ENCODE measurements around the gene RUNX3. TPM values are rescaled to one million over a fixed set of nuclear protein-coding genes. Genes with fewer than 3 reads are reported as not detected.

The RUNX3 gene
- total RNA-seq, 1 experiment from 2014 or later = 1.5 TPM

DNA sequence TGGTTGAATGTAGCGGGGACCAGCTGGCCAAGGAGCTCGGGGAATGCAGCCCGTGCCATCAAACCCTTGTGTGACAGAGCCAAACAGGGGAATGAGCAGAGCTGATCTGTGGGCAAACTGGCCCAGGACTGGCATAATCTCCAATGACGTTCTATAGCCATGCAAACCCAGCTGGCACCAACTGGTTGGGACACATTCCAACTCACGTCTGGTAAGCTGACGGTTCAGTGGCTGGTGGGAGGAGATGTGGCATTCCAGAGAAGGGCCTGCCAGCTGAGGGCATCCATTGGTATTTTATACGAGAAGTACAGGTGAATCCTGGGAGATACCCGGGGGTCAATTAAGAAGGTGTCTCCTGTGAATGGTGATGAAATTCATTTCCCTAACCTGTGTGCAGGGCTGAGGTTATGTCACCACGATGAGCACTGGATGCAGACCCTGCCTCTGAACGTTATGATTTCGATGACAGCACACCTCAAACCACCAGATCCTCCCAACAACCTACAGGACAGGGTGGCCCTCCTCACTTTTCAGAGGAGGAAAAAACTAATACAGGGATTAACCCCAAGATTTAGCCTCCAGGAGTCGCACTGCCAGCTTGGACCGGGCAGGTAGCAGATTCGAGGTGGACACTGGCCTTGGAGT, 39.0 kb upstream of the RUNX3 start (continued):
- TF ChIP-seq, protein P1, sequence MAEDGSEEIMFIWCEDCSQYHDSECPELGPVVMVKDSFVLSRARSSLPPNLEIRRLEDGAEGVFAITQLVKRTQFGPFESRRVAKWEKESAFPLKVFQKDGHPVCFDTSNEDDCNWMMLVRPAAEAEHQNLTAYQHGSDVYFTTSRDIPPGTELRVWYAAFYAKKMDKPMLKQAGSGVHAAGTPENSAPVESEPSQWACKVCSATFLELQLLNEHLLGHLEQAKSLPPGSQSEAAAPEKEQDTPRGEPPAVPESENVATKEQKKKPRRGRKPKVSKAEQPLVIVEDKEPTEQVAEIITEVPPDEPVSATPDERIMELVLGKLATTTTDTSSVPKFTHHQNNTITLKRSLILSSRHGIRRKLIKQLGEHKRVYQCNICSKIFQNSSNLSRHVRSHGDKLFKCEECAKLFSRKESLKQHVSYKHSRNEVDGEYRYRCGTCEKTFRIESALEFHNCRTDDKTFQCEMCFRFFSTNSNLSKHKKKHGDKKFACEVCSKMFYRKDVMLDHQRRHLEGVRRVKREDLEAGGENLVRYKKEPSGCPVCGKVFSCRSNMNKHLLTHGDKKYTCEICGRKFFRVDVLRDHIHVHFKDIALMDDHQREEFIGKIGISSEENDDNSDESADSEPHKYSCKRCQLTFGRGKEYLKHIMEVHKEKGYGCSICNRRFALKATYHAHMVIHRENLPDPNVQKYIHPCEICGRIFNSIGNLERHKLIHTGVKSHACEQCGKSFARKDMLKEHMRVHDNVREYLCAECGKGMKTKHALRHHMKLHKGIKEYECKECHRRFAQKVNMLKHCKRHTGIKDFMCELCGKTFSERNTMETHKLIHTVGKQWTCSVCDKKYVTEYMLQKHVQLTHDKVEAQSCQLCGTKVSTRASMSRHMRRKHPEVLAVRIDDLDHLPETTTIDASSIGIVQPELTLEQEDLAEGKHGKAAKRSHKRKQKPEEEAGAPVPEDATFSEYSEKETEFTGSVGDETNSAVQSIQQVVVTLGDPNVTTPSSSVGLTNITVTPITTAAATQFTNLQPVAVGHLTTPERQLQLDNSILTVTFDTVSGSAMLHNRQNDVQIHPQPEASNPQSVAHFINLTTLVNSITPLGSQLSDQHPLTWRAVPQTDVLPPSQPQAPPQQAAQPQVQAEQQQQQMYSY (CRISPR knock-in tag; IDR thresholded peaks at IDR 0.05) = no peak
- no peak for TF ChIP-seq NR2C2 (CRISPR knock-in tag; IDR thresholded peaks at IDR 0.05)
- no peak for TF ChIP-seq ZNF138 (CRISPR knock-in tag; conservative IDR thresholded peaks at IDR 0.05)
- no peak for TF ChIP-seq JUN (CRISPR knock-in tag; IDR thresholded peaks at IDR 0.05)
- no peak for TF ChIP-seq TEAD1 (CRISPR knock-in tag; IDR thresholded peaks at IDR 0.05)
- no peak for TF ChIP-seq HMGA2 (CRISPR knock-in tag; IDR thresholded peaks at IDR 0.05)
- TF ChIP-seq, protein P2, sequence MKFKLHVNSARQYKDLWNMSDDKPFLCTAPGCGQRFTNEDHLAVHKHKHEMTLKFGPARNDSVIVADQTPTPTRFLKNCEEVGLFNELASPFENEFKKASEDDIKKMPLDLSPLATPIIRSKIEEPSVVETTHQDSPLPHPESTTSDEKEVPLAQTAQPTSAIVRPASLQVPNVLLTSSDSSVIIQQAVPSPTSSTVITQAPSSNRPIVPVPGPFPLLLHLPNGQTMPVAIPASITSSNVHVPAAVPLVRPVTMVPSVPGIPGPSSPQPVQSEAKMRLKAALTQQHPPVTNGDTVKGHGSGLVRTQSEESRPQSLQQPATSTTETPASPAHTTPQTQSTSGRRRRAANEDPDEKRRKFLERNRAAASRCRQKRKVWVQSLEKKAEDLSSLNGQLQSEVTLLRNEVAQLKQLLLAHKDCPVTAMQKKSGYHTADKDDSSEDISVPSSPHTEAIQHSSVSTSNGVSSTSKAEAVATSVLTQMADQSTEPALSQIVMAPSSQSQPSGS (CRISPR knock-in tag; IDR thresholded peaks at IDR 0.05; ENCODE audit: borderline replicate concordance, low read depth) = no peak

DNA sequence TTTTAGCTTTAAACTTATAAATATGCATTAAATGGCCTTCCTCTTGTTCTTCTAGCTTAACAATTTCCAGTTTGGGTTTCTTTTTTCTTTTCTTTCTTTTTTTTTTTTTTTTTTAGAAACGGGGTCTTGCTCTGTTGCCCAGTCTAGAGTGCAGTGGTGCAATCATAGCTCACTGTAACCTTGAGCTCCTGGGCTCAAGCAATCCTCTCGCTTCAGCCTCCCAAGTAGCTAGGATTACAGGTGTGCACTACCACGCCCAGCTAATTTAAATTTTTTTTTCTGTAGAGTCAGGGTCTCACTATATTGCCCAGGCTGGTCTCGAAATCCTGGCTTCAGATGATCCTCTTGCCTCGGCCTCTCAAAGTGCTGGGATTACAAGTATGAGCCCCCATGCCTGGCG, 37.9 kb upstream of the RUNX3 start:
- TF ChIP-seq SOX15 (CRISPR knock-in tag; IDR thresholded peaks at IDR 0.05) (no peak), ZNF121 (CRISPR knock-in tag; IDR thresholded peaks at IDR 0.05) (0 out of 2 replicates have a peak, but pooled peaks have one; percentile 46)
- DNase-seq (ENCODE audit: low spot score) (no peak), ATAC-seq (no peak)
- H3K36me3 Mint-ChIP-seq = no peaks in the 10 kb centered on the region
- ChIA-PET CTCF (interaction anchor here (1.4 to 2.7 kb wide), 2 partner anchors 36 to 120 kb away, joined by 3 to 9 read pairs; no protein-coding TSS in a partner anchor), POLR2A (no interaction called here)
- no peak overlapping the region for H3K4me3 Mint-ChIP-seq
- H3K9me3 Mint-ChIP-seq = no peaks in the 10 kb centered on the region
- no peak overlapping the region for H3K27ac Mint-ChIP-seq
- H3K4me1 Mint-ChIP-seq = peaks cover 32% of the 10 kb centered on the region
- H3K27me3 Mint-ChIP-seq (ENCODE audit: low read depth) = peaks cover 3% of the 10 kb centered on the region; the same call in 1 of the 2 replicates

DNA sequence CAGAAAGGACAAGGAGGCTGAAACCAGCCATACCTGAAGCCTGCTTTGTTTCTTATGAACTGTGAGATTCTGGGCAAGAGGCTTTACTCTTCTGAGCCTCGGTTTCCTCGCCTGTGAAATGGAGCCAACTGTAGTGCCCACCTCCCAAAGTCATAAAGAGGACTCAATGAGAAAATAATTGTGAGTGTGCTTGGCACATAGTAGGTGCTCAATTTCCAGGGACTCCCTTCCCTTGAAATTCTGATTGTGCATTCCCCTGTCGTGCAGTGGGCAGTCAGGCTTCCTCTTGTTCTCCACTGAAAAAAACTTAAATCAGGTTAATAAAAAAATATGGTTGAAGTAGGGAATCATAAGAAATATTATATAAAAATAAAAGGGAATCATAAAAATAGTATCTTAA, 37.5 kb upstream of the RUNX3 start:
- TF ChIP-seq ZBTB21 (CRISPR knock-in tag; IDR thresholded peaks at IDR 0.05; ENCODE audit: borderline replicate concordance) (no peak), MXD4 (CRISPR knock-in tag; IDR thresholded peaks at IDR 0.05; ENCODE audit: borderline replicate concordance) (no peak)
- TF ChIP-seq, protein P3, sequence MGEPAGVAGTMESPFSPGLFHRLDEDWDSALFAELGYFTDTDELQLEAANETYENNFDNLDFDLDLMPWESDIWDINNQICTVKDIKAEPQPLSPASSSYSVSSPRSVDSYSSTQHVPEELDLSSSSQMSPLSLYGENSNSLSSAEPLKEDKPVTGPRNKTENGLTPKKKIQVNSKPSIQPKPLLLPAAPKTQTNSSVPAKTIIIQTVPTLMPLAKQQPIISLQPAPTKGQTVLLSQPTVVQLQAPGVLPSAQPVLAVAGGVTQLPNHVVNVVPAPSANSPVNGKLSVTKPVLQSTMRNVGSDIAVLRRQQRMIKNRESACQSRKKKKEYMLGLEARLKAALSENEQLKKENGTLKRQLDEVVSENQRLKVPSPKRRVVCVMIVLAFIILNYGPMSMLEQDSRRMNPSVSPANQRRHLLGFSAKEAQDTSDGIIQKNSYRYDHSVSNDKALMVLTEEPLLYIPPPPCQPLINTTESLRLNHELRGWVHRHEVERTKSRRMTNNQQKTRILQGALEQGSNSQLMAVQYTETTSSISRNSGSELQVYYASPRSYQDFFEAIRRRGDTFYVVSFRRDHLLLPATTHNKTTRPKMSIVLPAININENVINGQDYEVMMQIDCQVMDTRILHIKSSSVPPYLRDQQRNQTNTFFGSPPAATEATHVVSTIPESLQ (CRISPR knock-in tag; IDR thresholded peaks at IDR 0.05) = no peak
- TF ChIP-seq, protein P4, sequence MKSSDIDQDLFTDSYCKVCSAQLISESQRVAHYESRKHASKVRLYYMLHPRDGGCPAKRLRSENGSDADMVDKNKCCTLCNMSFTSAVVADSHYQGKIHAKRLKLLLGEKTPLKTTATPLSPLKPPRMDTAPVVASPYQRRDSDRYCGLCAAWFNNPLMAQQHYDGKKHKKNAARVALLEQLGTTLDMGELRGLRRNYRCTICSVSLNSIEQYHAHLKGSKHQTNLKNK (CRISPR knock-in tag; IDR thresholded peaks at IDR 0.05) = no peak
- TF ChIP-seq, protein P5, sequence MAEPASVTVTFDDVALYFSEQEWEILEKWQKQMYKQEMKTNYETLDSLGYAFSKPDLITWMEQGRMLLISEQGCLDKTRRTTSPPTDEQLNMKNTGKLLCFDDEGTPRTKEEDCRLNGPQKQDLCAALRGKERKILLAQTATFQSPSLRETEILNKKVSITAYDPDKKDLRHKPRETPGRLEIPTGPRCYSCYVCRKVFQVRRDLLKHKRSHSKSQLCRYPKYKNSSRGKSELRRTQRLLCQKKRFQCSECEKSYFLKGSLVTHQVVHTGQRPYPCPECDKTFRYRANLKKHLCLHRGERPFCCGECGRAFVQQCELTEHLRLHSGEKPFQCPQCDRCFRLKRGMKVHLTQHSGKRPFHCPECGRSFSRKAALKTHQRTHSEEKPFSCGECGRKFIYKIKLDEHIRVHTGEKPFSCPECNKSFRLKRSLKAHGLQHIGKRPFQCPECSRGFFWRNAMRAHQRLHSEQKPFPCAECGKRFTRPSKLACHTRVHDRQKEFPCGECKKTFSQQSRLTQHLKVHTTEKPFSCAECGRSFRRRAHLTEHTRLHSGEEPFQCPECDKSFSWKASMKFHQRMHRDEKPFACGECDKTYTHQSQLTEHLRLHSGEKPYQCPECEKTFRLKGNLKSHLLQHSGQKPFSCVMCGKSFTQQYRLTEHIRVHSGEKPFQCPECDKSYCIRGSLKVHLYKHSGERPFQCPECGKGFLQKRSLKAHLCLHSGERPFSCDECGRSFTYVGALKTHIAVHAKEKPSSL (CRISPR knock-in tag; conservative IDR thresholded peaks at IDR 0.05) = no peak
- TF ChIP-seq, protein P6, sequence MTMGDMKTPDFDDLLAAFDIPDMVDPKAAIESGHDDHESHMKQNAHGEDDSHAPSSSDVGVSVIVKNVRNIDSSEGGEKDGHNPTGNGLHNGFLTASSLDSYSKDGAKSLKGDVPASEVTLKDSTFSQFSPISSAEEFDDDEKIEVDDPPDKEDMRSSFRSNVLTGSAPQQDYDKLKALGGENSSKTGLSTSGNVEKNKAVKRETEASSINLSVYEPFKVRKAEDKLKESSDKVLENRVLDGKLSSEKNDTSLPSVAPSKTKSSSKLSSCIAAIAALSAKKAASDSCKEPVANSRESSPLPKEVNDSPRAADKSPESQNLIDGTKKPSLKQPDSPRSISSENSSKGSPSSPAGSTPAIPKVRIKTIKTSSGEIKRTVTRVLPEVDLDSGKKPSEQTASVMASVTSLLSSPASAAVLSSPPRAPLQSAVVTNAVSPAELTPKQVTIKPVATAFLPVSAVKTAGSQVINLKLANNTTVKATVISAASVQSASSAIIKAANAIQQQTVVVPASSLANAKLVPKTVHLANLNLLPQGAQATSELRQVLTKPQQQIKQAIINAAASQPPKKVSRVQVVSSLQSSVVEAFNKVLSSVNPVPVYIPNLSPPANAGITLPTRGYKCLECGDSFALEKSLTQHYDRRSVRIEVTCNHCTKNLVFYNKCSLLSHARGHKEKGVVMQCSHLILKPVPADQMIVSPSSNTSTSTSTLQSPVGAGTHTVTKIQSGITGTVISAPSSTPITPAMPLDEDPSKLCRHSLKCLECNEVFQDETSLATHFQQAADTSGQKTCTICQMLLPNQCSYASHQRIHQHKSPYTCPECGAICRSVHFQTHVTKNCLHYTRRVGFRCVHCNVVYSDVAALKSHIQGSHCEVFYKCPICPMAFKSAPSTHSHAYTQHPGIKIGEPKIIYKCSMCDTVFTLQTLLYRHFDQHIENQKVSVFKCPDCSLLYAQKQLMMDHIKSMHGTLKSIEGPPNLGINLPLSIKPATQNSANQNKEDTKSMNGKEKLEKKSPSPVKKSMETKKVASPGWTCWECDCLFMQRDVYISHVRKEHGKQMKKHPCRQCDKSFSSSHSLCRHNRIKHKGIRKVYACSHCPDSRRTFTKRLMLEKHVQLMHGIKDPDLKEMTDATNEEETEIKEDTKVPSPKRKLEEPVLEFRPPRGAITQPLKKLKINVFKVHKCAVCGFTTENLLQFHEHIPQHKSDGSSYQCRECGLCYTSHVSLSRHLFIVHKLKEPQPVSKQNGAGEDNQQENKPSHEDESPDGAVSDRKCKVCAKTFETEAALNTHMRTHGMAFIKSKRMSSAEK (CRISPR knock-in tag; IDR thresholded peaks at IDR 0.05; ENCODE audit: borderline replicate concordance) = no peak
- Mint-ChIP-seq H3K27ac (no peak overlapping the region), H3K36me3 (no peaks in the 10 kb centered on the region), H3K27me3 (ENCODE audit: low read depth) (peaks cover 3% of the 10 kb centered on the region; the same call in 1 of the 2 replicates), H3K4me3 (no peak overlapping the region), H3K9me3 (no peaks in the 10 kb centered on the region), H3K4me1 (peaks cover 28% of the 10 kb centered on the region)
- ChIA-PET CTCF (interaction anchor here (2.7 kb wide), 1 partner anchor 35 kb away, joined by 9 read pairs; no protein-coding TSS in a partner anchor), POLR2A (no interaction called here)
- ATAC-seq = no peak
- DNase-seq (ENCODE audit: low spot score) = no peak

All from WTC11 (cell line).